GM12873 (cell line): Measurements from ENCODE around the gene LRRC75A.

Source experiments
- TF ChIP-seq, protein P1 (sequence below): IDR thresholded peaks from 2 replicates; pipeline ENCODE4 v1.5.1; 2012; ENCODE audit warnings: low read depth, mild to moderate bottlenecking, moderate library complexity, low read length, control low read depth; ENCODE audit not compliant: insufficient read depth; ENCODE audit errors: missing control alignments

Gene LRRC75A

DNA sequence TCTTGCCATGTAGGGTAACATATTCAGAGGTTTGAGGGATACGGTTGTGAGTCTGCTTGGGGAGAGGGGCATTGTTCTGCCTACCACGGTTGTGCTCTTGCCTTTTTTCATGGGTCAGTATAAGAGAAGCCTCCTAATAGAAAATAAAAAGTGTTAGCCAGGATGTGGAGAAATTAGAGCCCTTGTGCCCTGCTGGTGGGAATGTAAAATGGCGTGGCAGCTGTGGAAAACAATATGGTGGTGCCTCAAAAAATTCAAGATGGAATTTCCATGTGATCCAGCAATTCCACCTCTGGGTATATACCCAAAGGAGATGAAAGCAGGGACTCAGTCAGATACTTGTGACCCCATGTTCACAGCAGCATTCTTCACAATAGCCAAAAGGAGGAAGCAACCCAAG, 14.2 kb upstream of the LRRC75A start:
- TF ChIP-seq, protein P1, sequence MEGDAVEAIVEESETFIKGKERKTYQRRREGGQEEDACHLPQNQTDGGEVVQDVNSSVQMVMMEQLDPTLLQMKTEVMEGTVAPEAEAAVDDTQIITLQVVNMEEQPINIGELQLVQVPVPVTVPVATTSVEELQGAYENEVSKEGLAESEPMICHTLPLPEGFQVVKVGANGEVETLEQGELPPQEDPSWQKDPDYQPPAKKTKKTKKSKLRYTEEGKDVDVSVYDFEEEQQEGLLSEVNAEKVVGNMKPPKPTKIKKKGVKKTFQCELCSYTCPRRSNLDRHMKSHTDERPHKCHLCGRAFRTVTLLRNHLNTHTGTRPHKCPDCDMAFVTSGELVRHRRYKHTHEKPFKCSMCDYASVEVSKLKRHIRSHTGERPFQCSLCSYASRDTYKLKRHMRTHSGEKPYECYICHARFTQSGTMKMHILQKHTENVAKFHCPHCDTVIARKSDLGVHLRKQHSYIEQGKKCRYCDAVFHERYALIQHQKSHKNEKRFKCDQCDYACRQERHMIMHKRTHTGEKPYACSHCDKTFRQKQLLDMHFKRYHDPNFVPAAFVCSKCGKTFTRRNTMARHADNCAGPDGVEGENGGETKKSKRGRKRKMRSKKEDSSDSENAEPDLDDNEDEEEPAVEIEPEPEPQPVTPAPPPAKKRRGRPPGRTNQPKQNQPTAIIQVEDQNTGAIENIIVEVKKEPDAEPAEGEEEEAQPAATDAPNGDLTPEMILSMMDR = no peak

DNA sequence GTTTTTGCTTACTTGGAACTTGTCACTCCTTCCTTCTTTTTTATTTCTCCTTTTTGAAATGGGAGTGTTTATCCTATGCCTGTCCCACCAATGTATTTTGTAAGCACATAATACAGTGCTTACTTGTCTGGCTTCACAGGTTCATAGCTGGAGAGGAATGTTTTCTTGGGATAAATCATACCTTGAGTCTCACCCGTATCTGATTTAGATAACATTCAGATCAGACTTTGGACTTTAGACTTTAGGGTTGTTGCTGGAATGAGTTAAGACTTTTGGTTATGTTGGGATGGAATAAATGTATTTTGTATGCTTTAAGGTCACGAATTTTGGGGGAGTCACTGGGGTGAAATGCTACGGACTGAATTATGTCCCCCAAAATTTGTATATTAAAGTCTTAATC, 13.0 kb upstream of the LRRC75A start:
- TF ChIP-seq, protein P1 = no peak

DNA sequence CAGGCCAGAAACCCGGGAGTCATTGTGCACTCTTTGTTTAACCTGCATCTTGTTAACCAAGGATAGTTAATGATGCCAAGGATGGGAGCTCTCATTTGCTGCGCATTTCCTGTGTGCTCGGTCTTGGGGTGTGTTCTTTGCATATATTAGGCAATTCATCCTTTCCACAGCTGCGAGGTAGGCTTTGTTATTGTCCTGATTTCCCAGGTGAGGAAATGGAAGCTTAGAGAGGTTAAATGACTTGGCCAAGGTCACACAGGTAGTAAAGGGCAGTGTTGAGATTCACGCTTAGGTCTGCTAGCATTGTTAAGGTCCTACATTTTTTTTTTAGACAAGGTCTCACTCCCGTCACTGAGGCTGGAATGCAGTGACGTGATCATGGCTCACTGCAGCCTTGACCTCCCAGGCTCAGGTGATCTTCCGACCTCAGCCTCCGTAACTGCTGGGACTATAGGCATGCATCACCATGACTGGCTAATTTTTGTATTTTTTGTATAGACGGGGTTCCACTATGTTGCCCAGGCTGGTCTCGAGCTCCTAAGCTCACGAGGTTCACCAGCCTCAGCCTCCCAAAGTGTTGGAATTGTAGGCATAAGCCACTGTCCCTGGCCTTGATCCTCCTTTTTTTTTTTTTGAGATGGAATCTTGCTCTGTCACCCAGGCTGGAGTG, 5.0 kb upstream of the LRRC75A start:
- TF ChIP-seq, protein P1 = no peak

DNA sequence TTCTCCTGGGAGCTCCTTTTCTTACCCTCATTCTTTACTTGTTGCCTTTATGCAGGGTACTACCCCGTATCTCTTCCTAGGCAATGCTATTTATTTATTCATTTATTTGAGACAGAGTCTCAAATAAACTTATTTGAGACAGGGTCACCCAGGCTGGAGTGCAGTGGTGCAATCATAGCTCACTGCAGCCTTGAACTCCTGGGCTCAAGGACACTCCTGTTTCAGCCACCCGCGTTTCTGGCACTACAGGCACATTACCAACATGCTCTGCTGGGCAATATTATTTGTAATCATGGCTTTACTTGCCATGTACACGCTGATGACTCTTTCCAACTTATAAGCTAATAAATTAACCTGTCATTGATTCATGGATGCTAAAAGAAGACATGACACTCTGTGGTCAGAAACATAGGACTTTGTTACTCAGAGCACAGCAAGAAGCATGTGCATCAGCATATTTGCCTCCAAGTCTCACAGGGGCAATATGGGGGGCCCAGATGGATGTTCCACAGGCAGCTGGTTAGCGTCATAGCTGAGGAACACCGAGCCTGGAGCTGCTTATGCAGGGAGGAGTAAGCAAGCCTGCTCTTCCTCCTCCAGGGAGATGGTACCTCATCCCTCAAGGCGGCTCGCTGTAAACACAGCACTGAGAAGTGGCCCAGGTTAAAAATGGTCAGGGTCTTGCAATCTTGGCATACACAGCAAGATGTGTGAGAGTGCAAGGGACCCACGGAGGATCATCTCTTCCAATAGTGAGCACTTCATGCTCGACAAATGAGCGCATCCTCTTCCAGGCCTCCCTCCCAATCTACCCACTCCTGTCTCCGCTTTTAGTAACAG, 4.2 kb upstream of the LRRC75A start:
- TF ChIP-seq, protein P1 = no peak

DNA sequence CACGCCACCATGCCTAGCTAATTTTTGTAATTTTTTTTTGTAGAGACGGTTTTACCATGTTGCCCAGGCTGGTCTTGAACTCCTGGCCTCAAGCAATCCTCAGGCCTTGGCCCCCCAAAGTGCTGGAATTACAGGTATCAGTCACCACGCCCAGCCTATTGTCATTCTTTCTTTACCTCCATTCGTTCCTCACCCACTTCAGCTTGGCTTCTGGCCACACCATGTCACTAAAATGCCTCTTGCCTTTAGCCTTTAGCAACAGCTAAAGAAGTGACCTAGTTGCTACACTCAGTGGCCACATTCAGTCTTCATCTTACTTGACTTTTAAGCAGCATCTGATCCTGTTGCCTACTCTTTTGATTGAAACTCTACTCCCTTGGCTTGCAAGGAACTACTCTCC, 3.6 kb upstream of the LRRC75A start:
- TF ChIP-seq, protein P1 = no peak

DNA sequence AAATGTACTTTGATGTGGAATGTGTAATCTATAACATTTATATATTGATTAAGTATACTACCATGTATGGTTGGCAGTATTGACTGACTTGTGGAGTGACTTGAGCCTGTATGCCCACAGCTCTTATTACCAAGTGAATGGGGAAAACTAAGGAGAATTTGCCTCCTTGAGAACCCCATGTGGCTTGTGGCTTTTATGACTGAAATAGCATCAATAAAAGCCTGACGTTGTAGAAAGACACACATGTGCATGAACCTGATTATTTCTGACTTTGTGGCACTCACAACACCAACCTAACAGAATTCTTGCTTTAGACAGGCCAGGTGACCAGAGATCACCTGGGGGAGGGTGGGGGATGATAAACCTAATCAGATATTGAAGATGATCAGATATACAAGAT, 2.1 kb upstream of the LRRC75A start:
- TF ChIP-seq, protein P1 = no peak

DNA sequence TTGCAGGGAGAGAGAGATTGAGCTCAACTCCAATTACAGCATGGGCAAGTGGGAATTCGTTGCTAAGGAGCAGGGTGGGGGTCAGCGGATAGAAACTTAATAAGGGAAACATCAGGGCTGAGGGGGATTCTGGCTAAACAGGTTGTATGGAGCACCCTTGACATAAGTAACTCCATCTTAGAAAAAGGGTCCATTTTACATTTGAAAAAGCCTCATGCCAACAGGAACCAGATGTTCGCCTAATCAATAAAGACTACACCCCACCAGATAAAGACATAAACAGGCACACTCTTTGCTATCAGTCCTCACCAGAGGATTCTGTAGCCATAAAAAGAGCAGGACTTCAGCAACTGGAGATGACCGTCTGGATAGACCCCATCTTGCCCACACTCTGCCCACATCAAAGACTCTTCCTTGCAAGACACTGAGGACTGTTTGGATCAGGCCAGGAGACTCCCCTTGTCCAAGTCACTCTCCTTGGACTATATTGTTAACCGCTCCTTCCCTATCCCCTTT, 1.6 kb upstream of the LRRC75A start:
- TF ChIP-seq, protein P1 = no peak
